AG04449 (cell line): ENCODE results near the gene RGS12.

ENCODE experiments used
- CTCF ChIA-PET: fragments of 350-600 bp; formaldehyde crosslinking; extraction: SDS; loops from one replicate; lab custom pipeline; 2021; ENCODE audit warnings: antibody characterized with exemption; lab: Yijun Ruan, JAX
- POLR2A ChIA-PET: fragments of 400-600, 350-600 bp; formaldehyde crosslinking; extraction: SDS; loops from one replicate; lab custom pipeline; 2020; ENCODE audit warnings: antibody characterized with exemption, inconsistent platforms; lab: Yijun Ruan, JAX
- DNase-seq: peaks from one replicate; pipeline ENCODE4 v3.0.0-alpha.2; 2010; ENCODE audit warnings: low read depth, low spot score
- H3K4me3 ChIP-seq: 2 replicates; pipeline ENCODE4 v1.5.1; 2011; ENCODE audit warnings: low read depth, mild to moderate bottlenecking, control low read depth, low read length
- CTCF ChIP-seq: IDR thresholded peaks from one replicate; pipeline ENCODE4 v1.5.1; 2011; ENCODE audit warnings: mild to moderate bottlenecking, moderate library complexity, low read length, control low read depth, inconsistent platforms; ENCODE audit not compliant: insufficient read depth; ENCODE audit errors: missing control alignments

The RGS12 gene

GRCh38 chr4:3253808-3254207 is 39.0 kb upstream of the RGS12 start:
- POLR2A ChIA-PET, result no interaction called here

GRCh38 chr4:3254302-3255131 is 38.3 kb upstream of the RGS12 start:
- no peak for DNase-seq
- ChIA-PET CTCF (no interaction called here), POLR2A (no interaction called here)

More at GRCh38 chr4:3253808-3254207, 39.0 kb upstream of the RGS12 start:
- TF ChIP-seq CTCF, result no peak
- no peak for DNase-seq
- H3K4me3 ChIP-seq, result no peak overlapping the region
- CTCF ChIA-PET, result no interaction called here

GRCh38 chr4:3255611-3256186 is 37.1 kb upstream of the RGS12 start:
- no peak for DNase-seq
- ChIA-PET CTCF (no interaction called here), POLR2A (no interaction called here)
- no peak overlapping the region for H3K4me3 ChIP-seq
- TF ChIP-seq CTCF, result no peak

More at GRCh38 chr4:3254302-3255131, 38.3 kb upstream of the RGS12 start:
- no peak for TF ChIP-seq CTCF
- H3K4me3 ChIP-seq, result no peak overlapping the region

- H3K4me3 ChIP-seq, result no peak overlapping the region
- ChIA-PET POLR2A (no interaction called here), CTCF (interaction anchor here (0.5 to 1.3 kb wide), 3 partner anchors 10 to 1567 kb away, joined by 4 to 5 read pairs (median 4); no protein-coding TSS in a partner anchor)
- no peak for TF ChIP-seq CTCF
- DNase-seq, result no peak
Measured at GRCh38 chr4:3256230-3257102, 36.4 kb upstream of the RGS12 start.

- ChIA-PET CTCF (interaction anchor here (0.5 to 1.3 kb wide), 3 partner anchors 11 to 1568 kb away, joined by 4 to 5 read pairs (median 4); no protein-coding TSS in a partner anchor), POLR2A (no interaction called here)
- no peak for TF ChIP-seq CTCF
- no peak for DNase-seq
- no peak overlapping the region for H3K4me3 ChIP-seq
Measured at GRCh38 chr4:3257103-3257555, 35.7 kb upstream of the RGS12 start.
